ENCODE data around the gene JAZF1.
A peak's percentile ranks its signal among the peaks of the same experiment; 100 is the strongest.

The JAZF1 gene

GRCh38 chr7:28180364-28181147 lies at the start of gene JAZF1:
Gene JAZF1, minus strand, starts transcription at chr7:28180795.
- peak within 1 kb of the TSS; percentile 86 for H3K27ac ChIP-seq (ENCODE audit: low read depth, low read length)
- no peak within 1 kb of the TSS for H3K9ac ChIP-seq (ENCODE audit: low read length)

GRCh38 chr7:28230261-28230660 lies 49.7 kb upstream of the JAZF1 start:
- Histone ChIP-seq H3K27me3 (ENCODE audit: control insufficient read depth, insufficient read depth, low read length) (no peaks in the 10 kb centered on the region), H3K4me1 (ENCODE audit: control insufficient read depth, insufficient read depth, low read length) (no peaks in the 10 kb centered on the region), H3K36me3 (ENCODE audit: control insufficient read depth, insufficient read depth, low read length) (no peaks in the 10 kb centered on the region), H3K27ac (ENCODE audit: low read depth, low read length) (no peak overlapping the region), H3K4me3 (ENCODE audit: low read length) (no peak overlapping the region), H3K9ac (ENCODE audit: low read length) (no peak overlapping the region)

More at GRCh38 chr7:28180364-28181147, at the start of gene JAZF1:
- Histone ChIP-seq H3K4me1 (ENCODE audit: control insufficient read depth, insufficient read depth, low read length) (peaks cover 13% of the 10 kb centered on the region), H3K27me3 (ENCODE audit: control insufficient read depth, insufficient read depth, low read length) (peaks cover 2% of the 10 kb centered on the region), H3K36me3 (ENCODE audit: control insufficient read depth, insufficient read depth, low read length) (no peaks in the 10 kb centered on the region), H3K4me3 (ENCODE audit: low read length) (peak within 1 kb of the TSS; percentile 73)

- H3K27ac ChIP-seq (ENCODE audit: low read depth, low read length), result no peak overlapping the region
- no peaks in the 10 kb centered on the region for H3K4me1 ChIP-seq (ENCODE audit: control insufficient read depth, insufficient read depth, low read length)
- no peaks in the 10 kb centered on the region for H3K36me3 ChIP-seq (ENCODE audit: control insufficient read depth, insufficient read depth, low read length)
- H3K9ac ChIP-seq (ENCODE audit: low read length), result no peak overlapping the region
- H3K4me3 ChIP-seq (ENCODE audit: low read length), result no peak overlapping the region
- H3K27me3 ChIP-seq (ENCODE audit: control insufficient read depth, insufficient read depth, low read length), result no peaks in the 10 kb centered on the region
These were observed 47.8 kb upstream of the JAZF1 start for GRCh38 chr7:28228396-28228795.

- Histone ChIP-seq H3K9ac (ENCODE audit: low read length) (no peak overlapping the region), H3K36me3 (ENCODE audit: control insufficient read depth, insufficient read depth, low read length) (no peaks in the 10 kb centered on the region), H3K27ac (ENCODE audit: low read depth, low read length) (no peak overlapping the region), H3K4me1 (ENCODE audit: control insufficient read depth, insufficient read depth, low read length) (no peaks in the 10 kb centered on the region), H3K4me3 (ENCODE audit: low read length) (no peak overlapping the region), H3K27me3 (ENCODE audit: control insufficient read depth, insufficient read depth, low read length) (no peaks in the 10 kb centered on the region)
These were observed 45.4 kb upstream of the JAZF1 start for GRCh38 chr7:28226003-28226402.

GRCh38 chr7:28225576-28225975 lies 45.0 kb upstream of the JAZF1 start:
- H3K27ac ChIP-seq (ENCODE audit: low read depth, low read length), result no peak overlapping the region
- H3K4me3 ChIP-seq (ENCODE audit: low read length), result no peak overlapping the region
- H3K27me3 ChIP-seq (ENCODE audit: control insufficient read depth, insufficient read depth, low read length), result no peaks in the 10 kb centered on the region

GRCh38 chr7:28224675-28225074 lies 44.1 kb upstream of the JAZF1 start:
- Histone ChIP-seq H3K4me1 (ENCODE audit: control insufficient read depth, insufficient read depth, low read length) (no peaks in the 10 kb centered on the region), H3K9ac (ENCODE audit: low read length) (no peak overlapping the region), H3K36me3 (ENCODE audit: control insufficient read depth, insufficient read depth, low read length) (no peaks in the 10 kb centered on the region), H3K4me3 (ENCODE audit: low read length) (no peak overlapping the region), H3K27me3 (ENCODE audit: control insufficient read depth, insufficient read depth, low read length) (no peaks in the 10 kb centered on the region), H3K27ac (ENCODE audit: low read depth, low read length) (no peak overlapping the region)

More at GRCh38 chr7:28225576-28225975, 45.0 kb upstream of the JAZF1 start:
- Histone ChIP-seq H3K4me1 (ENCODE audit: control insufficient read depth, insufficient read depth, low read length) (no peaks in the 10 kb centered on the region), H3K36me3 (ENCODE audit: control insufficient read depth, insufficient read depth, low read length) (no peaks in the 10 kb centered on the region), H3K9ac (ENCODE audit: low read length) (no peak overlapping the region)

GRCh38 chr7:28224172-28224571 lies 43.6 kb upstream of the JAZF1 start:
- no peak overlapping the region for H3K4me3 ChIP-seq (ENCODE audit: low read length)
- no peaks in the 10 kb centered on the region for H3K27me3 ChIP-seq (ENCODE audit: control insufficient read depth, insufficient read depth, low read length)
- H3K36me3 ChIP-seq (ENCODE audit: control insufficient read depth, insufficient read depth, low read length), result no peaks in the 10 kb centered on the region
- H3K9ac ChIP-seq (ENCODE audit: low read length), result no peak overlapping the region
- no peaks in the 10 kb centered on the region for H3K4me1 ChIP-seq (ENCODE audit: control insufficient read depth, insufficient read depth, low read length)
- no peak overlapping the region for H3K27ac ChIP-seq (ENCODE audit: low read depth, low read length)

- H3K27me3 ChIP-seq (ENCODE audit: control insufficient read depth, insufficient read depth, low read length), result no peaks in the 10 kb centered on the region
- H3K27ac ChIP-seq (ENCODE audit: low read depth, low read length), result no peak overlapping the region
- H3K4me1 ChIP-seq (ENCODE audit: control insufficient read depth, insufficient read depth, low read length), result no peaks in the 10 kb centered on the region
- H3K9ac ChIP-seq (ENCODE audit: low read length), result no peak overlapping the region
- no peak overlapping the region for H3K4me3 ChIP-seq (ENCODE audit: low read length)
- H3K36me3 ChIP-seq (ENCODE audit: control insufficient read depth, insufficient read depth, low read length), result no peaks in the 10 kb centered on the region
These were observed 42.0 kb upstream of the JAZF1 start for GRCh38 chr7:28222636-28223035.

- H3K27ac ChIP-seq (ENCODE audit: low read depth, low read length), result no peak overlapping the region
- H3K4me3 ChIP-seq (ENCODE audit: low read length), result no peak overlapping the region
- no peak overlapping the region for H3K9ac ChIP-seq (ENCODE audit: low read length)
- H3K36me3 ChIP-seq (ENCODE audit: control insufficient read depth, insufficient read depth, low read length), result no peaks in the 10 kb centered on the region
- no peaks in the 10 kb centered on the region for H3K27me3 ChIP-seq (ENCODE audit: control insufficient read depth, insufficient read depth, low read length)
- H3K4me1 ChIP-seq (ENCODE audit: control insufficient read depth, insufficient read depth, low read length), result no peaks in the 10 kb centered on the region
These were observed 39.2 kb upstream of the JAZF1 start for GRCh38 chr7:28219793-28220192.

- Histone ChIP-seq H3K4me1 (ENCODE audit: control insufficient read depth, insufficient read depth, low read length) (no peaks in the 10 kb centered on the region), H3K27ac (ENCODE audit: low read depth, low read length) (no peak overlapping the region), H3K36me3 (ENCODE audit: control insufficient read depth, insufficient read depth, low read length) (no peaks in the 10 kb centered on the region), H3K4me3 (ENCODE audit: low read length) (no peak overlapping the region), H3K9ac (ENCODE audit: low read length) (no peak overlapping the region), H3K27me3 (ENCODE audit: control insufficient read depth, insufficient read depth, low read length) (no peaks in the 10 kb centered on the region)
These were observed 36.5 kb upstream of the JAZF1 start for GRCh38 chr7:28217143-28217542.

GRCh38 chr7:28211006-28211405 lies 30.4 kb upstream of the JAZF1 start:
- H3K4me1 ChIP-seq (ENCODE audit: control insufficient read depth, insufficient read depth, low read length), result no peaks in the 10 kb centered on the region
- no peak overlapping the region for H3K9ac ChIP-seq (ENCODE audit: low read length)
- no peak overlapping the region for H3K27ac ChIP-seq (ENCODE audit: low read depth, low read length)
- no peaks in the 10 kb centered on the region for H3K36me3 ChIP-seq (ENCODE audit: control insufficient read depth, insufficient read depth, low read length)
- H3K27me3 ChIP-seq (ENCODE audit: control insufficient read depth, insufficient read depth, low read length), result no peaks in the 10 kb centered on the region
- no peak overlapping the region for H3K4me3 ChIP-seq (ENCODE audit: low read length)

- Histone ChIP-seq H3K27ac (ENCODE audit: low read depth, low read length) (no peak overlapping the region), H3K27me3 (ENCODE audit: control insufficient read depth, insufficient read depth, low read length) (no peaks in the 10 kb centered on the region), H3K9ac (ENCODE audit: low read length) (no peak overlapping the region), H3K4me3 (ENCODE audit: low read length) (no peak overlapping the region), H3K36me3 (ENCODE audit: control insufficient read depth, insufficient read depth, low read length) (no peaks in the 10 kb centered on the region), H3K4me1 (ENCODE audit: control insufficient read depth, insufficient read depth, low read length) (no peaks in the 10 kb centered on the region)
These were observed 27.9 kb upstream of the JAZF1 start for GRCh38 chr7:28208506-28208905.

- Histone ChIP-seq H3K4me1 (ENCODE audit: control insufficient read depth, insufficient read depth, low read length) (no peaks in the 10 kb centered on the region), H3K4me3 (ENCODE audit: low read length) (no peak overlapping the region), H3K36me3 (ENCODE audit: control insufficient read depth, insufficient read depth, low read length) (no peaks in the 10 kb centered on the region), H3K27me3 (ENCODE audit: control insufficient read depth, insufficient read depth, low read length) (no peaks in the 10 kb centered on the region), H3K9ac (ENCODE audit: low read length) (no peak overlapping the region), H3K27ac (ENCODE audit: low read depth, low read length) (no peak overlapping the region)
These were observed 27.0 kb upstream of the JAZF1 start for GRCh38 chr7:28207486-28208158.

Measured in rectal smooth muscle tissue (tissue), 1 donor.